Measurements from ENCODE around the gene NEK6.

NEK6 gene

DNA sequence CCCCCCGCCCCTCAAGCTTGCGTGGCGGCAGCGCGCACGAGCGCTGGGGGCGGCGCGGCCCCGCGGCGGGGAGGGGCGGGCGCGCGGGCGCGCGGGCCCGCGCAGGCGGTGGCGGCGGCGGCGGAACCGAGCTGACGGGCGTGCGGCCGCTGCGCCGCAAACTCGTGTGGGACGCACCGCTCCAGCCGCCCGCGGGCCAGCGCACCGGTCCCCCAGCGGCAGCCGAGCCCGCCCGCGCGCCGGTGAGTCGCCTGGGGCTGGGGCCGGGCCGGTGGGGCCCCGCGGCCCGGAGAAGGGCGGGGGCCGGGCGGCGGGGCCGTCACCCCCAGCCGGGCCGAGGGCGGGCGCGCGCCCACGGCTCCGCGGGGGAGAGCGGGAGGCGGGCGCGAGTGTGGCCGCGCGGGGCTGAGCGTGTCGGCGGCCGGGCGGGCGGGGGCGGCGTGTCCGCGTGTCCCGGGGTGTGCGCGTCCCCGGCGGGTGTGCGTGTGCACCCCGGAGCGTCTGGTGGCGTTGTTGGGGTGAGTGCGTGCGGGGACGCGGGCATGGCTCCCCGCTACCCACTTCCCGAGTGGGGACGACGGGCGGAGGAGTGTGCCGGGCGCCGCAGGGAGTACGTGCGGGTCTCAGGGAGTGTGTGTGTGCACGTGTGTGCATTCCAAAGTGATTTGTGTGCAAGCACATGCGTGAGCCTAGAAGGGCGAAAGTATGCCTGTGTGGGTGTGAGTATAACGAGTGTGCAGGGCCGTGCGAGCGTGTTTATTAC lies at the start of gene NEK6:
NEK6 (plus strand) TSS at position 106 of the 763 bp plus-strand sequence. CDS start 44,016 bp downstream, outside the sequence.
- in situ Hi-C loops (cut with HindIII; ENCODE audit: low pct_ligation_motif_present, low pct_unique_long_range_greater_than_20kb, low sequenced_read_pairs), result no loop called here
- DNase-seq, result peak; percentile 50

DNA sequence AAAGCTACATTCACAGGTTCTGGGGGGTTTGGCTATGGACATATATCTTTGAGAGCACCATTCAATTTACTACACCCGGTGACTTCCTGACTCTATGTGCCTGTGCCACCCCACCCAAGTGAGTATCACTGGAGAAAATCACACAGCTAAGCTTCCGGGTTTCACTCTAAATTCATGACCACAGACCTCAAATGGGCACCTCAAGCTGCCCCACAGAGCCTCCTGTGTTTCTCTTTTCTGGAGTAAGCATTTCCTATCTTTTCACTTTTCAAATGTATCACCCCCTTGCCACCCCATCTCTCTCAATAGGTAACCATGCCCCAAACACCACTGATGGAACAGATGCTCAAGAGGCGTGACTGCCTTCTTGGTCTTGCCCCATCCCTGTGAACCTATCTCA lies 49.2 kb upstream of the NEK6 start:
- no peak for DNase-seq
- in situ Hi-C loops (cut with HindIII; ENCODE audit: low pct_ligation_motif_present, low pct_unique_long_range_greater_than_20kb, low sequenced_read_pairs), result no loop called here

DNA sequence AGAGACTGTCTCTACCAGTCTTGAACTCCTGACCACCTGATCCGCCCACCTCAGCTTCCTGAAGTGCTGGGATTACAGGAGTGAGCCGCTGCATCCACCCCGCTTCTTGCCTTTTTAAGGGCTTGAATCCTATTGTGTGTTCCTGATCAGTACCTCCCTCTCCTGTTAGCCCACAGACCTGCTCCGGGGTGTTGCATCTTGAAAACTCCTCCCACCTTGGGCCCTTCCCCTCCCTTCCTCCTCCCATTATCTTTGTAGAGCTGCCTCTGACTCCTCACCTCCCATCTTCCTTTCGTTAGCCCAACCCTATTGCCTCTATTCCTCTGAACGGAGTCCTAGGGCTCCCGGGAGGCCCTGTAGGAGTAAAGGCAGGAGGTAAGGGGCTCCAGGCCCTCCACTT lies 48.5 kb upstream of the NEK6 start:
- DNase-seq, result no peak
- in situ Hi-C loops (cut with HindIII; ENCODE audit: low pct_ligation_motif_present, low pct_unique_long_range_greater_than_20kb, low sequenced_read_pairs), result no loop called here

DNA sequence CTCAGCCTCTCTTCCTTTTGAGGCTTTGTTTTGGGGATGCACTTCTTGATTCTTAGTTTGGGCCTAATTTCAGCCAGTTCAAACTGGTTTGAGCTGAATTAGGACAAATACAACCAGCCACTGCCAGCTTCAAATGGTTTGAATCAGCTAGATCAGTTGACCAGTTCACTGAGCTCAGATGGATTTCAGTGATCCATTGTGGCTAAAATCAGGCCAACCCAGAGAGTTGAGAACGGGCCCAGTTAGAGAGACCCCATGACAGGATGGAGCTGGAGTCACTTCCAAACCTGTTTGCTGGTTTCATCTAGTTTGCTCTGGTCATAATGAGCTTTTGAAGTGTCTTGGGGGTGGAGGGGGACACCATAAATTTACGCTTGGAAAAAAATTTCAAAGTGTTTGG lies 48.0 kb upstream of the NEK6 start:
- in situ Hi-C loops (cut with HindIII; ENCODE audit: low pct_ligation_motif_present, low pct_unique_long_range_greater_than_20kb, low sequenced_read_pairs), result no loop called here
- no peak for DNase-seq

DNA sequence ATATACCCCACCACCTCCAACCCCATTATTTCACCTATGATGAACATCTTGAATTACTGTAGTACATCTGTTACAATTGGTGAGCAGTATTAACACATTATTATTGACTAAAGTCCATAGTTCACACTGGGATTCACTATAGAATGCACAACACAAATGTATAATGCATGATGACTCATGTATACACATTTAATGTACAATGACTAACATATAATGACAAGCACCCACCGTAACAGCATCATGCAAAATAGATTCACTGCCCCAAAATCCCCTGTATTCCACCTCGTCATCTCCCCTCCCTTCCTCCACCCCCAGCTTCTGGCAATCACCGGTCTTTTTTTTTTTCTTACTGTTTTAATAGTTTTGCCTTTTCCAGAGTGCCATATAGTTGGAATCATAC lies 47.1 kb upstream of the NEK6 start:
- in situ Hi-C loops (cut with HindIII; ENCODE audit: low pct_ligation_motif_present, low pct_unique_long_range_greater_than_20kb, low sequenced_read_pairs), result no loop called here
- DNase-seq, result no peak

DNA sequence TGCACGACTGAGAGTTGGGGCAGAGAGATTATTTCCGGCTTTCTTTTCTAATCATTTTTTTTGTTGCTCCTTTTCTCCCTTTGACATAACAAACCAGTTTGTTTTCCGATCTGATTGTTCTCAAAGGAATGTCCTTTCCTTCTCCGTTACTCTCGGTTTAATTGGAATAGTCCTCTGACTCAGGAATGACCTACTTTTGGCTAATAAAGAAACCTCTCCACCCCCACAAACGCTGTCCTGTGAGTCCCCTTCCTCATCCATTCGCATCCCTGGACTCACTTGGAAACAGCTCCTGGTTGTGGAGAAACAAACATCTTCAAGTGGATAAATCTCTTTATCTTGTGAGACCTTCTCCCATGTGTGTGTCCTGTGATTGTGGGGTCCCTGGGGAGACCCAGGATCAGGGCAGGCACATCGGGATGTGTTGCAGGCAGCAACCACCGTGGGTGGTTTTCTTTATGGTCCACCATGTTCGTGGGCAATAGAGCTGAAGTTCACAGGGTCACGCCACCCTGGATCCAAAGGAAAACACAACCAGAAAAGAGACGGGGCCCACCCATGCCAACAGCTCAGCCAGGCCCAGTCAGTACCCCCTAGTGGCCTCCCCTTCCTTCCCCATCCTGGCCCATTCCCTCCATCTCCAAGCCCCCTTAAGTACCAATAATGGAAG lies 45.2 kb upstream of the NEK6 start:
- no peak for DNase-seq
- in situ Hi-C loops (cut with HindIII; ENCODE audit: low pct_ligation_motif_present, low pct_unique_long_range_greater_than_20kb, low sequenced_read_pairs), result no loop called here

DNA sequence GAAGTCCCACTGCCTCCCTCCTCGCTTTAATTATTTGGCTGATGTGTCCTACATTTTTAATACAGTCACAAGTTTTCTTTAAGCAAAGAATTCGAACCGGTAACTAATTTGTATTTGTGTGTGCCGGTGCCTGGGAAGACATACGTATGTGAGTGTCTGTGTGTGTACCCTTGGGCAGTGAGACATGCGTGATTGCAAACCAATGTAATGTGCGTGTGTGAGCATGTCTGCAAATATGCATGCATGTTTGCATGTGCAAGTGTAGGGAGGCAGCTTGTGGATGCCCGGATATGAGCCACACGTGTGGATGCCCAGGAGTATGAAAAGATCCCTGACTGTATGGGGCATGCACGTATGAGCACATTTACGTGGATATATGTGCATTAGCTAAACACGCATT lies 44.4 kb upstream of the NEK6 start:
- no peak for DNase-seq

DNA sequence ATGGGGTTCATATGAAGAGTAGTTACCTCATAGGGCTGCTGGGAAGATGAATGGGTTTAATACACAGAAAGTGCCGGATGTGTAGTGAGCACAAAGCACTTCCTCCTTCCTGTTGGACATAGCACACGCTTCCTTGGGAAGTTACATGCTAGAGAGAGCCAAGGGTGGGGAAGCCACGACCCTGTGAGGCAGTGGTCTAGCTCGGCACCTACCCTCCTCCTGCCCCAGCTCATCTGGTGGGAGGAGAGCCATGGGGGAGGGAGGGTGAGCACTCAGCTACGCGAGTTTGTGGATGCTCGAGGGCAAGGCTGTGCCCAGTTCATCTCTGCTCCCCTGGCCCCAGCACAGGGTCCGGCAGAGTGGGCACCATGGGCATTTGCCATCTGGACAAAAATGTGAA lies 43.6 kb upstream of the NEK6 start:
- in situ Hi-C loops (cut with HindIII; ENCODE audit: low pct_ligation_motif_present, low pct_unique_long_range_greater_than_20kb, low sequenced_read_pairs), result no loop called here
- DNase-seq, result no peak

More for the DNA sequence above, 44.4 kb upstream of the NEK6 start:
- in situ Hi-C loops (cut with HindIII; ENCODE audit: low pct_ligation_motif_present, low pct_unique_long_range_greater_than_20kb, low sequenced_read_pairs), result no loop called here

DNA sequence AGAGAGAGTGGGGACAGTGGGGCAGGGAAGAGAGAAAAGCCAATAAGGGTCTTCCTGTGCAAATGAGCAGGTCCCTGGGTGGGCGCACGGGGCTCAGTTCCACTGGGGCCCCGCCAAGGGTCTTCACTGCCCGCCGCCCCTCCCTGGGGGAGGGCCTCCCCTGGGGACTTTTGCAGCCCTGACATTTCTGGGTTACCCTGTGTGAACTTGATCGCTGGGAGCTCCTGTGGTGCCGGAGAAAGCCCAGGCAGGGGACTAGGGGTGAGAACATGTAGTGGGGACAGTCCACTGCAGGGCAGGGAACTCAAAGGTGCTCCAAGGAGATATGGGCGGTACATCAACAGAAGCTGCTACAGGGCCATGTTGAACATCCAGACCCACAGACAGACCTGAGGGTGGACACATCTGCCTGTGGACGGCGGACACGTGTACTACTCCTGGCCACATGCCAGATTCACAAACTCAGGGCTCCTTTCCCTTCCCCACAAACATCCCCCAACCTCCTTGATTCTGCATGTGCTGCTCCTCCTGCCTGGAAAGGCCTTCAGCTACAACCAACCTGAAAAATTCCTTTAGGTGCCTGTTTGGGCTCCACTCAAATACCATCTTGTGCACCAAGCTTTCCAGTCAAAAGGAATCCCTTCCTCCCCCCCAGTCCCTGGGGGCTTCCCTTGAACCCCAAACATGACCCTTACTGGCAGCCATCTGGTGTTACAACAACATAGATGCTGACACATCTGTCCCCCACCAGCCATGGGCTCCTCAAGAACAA lies 43.0 kb upstream of the NEK6 start:
- DNase-seq, result no peak
- in situ Hi-C loops (cut with HindIII; ENCODE audit: low pct_ligation_motif_present, low pct_unique_long_range_greater_than_20kb, low sequenced_read_pairs), result no loop called here

DNA sequence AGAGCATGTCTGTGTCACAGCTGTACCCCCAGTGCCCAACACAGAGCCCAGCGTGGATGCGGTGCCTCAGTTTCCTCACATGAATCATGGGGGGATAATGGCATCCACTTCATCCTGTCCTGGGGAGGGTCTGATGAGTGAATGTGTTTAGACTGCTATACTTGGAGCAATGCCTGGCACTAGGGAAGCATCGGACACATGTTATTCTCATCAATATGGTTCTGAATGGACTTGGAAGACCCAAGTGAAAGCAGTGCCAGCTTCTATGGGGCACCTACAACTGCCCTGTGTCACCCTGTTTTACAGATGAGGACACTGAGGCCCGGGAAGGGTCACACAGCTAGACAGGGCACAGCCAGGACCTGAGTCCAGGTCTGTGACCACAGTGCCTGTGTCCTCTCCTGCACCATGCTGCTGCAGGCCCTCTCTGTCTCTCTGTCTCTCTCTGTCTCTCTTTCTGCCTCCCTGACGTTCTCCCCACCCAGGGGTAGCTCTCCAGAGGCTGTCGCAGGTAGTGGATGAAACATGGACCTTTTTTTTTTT lies 42.3 kb upstream of the NEK6 start:
- no peak for DNase-seq
- in situ Hi-C loops (cut with HindIII; ENCODE audit: low pct_ligation_motif_present, low pct_unique_long_range_greater_than_20kb, low sequenced_read_pairs), result no loop called here

DNA sequence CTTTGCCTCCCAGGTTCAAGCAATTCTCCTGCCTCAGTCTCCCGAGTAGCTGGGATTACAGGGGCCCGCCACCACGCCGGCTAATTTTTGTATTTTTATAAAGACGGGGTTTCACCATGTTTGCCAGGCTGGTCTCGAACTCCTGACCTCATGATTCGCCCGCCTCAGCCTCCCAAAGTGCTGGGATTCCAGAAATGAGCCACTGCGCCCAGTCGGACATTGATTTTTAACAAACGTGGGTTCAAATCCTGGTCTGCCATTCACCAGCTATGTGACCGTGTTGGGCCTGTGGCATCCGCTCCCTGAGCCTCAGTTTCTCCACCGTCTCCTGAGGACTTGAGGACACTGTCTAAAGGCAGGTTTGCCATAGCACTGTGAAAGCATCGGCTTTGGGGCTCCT lies 41.8 kb upstream of the NEK6 start:
- in situ Hi-C loops (cut with HindIII; ENCODE audit: low pct_ligation_motif_present, low pct_unique_long_range_greater_than_20kb, low sequenced_read_pairs), result no loop called here
- DNase-seq, result no peak

DNA sequence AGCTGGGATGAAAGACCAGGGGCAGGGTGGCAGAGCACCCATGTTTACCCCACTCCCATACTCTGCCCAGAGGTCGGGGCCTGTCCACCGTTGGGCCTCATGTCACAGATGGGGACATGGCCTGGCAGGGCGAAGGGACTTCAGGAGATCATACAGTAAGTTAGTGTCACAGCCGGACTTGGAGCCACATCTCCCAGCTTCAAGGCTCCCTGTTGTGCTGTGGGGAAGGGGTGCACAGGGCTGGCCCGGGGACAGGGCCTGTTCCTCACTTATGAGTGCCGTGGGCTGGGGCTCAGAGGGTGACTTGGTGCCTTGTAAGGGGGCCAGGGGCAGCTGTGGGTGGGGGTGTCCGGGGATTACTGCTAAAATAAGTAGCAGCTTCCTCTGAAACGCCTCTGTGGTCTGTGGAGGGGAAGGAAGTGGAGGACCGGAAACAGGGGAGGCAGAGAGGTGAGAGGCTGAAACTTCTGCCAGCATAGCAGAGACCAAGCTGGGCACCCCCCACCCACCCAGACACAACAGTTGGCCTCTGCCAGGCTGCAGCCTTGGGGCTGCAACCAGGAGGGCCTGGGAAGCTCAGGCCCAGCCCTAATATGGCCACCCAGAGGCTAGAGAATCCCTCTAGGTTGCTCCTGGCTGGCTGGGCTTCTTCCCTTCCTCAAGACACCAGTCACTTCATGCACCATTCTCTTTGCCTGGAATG lies 41.1 kb upstream of the NEK6 start:
- in situ Hi-C loops (cut with HindIII; ENCODE audit: low pct_ligation_motif_present, low pct_unique_long_range_greater_than_20kb, low sequenced_read_pairs), result no loop called here
- DNase-seq, result no peak

DNA sequence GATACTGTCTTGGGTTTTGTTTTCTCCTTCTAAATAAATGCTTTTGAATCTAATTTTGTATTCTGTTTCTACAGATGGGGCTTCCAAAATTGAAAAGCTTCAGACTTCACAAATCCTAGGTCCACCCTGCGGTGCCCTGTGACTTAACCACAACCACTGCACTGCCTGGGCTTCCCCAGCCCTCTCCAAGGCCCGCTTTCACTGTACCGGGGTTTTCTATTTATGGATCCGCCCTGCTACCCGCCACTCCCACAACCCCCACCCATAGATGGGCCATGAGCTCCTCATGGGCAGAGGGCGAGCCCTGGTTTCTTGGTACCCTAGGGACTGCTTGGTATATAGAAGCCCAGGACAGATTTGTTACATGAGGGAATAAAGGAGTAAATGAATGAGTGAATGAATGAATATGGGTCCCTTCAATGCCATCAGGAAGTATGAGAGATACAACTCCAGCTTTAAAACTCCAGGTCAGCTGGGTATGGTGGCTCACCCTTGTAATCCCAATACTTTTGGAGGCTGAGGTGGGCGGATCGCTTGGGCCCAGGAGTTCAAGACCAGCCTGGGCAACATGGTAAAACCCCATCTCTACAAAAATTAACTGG lies 39.8 kb upstream of the NEK6 start:
- in situ Hi-C loops (cut with HindIII; ENCODE audit: low pct_ligation_motif_present, low pct_unique_long_range_greater_than_20kb, low sequenced_read_pairs), result no loop called here
- DNase-seq, result no peak

DNA sequence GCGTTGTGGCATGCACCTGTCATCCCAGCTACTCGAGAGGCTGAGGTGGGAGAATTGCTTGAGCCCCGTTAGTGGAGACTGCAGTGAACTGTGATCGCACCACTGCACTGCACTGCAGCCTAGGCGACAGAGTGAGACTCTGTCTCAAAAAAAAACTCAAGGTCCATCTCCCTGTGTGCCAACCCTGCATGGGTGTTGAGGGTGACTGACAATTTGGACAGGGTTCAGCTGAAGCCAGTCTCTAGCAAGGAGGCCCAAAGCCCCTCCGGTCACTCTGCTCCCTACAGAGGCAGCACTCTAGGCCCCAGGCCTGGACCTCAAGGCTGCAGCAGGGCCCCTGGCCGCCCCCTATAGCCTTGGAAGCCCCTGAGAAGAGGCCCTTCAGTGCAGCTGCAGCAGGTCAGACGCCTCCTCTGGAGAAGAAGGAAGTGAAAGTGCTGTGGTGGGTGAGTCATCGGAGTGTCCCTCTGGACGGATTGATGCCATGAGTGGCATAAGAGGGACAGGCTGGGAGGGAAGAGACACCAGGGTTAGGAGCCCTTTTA lies 39.2 kb upstream of the NEK6 start:
- DNase-seq, result peak; percentile 57
- in situ Hi-C loops (cut with HindIII; ENCODE audit: low pct_ligation_motif_present, low pct_unique_long_range_greater_than_20kb, low sequenced_read_pairs), result no loop called here

DNA sequence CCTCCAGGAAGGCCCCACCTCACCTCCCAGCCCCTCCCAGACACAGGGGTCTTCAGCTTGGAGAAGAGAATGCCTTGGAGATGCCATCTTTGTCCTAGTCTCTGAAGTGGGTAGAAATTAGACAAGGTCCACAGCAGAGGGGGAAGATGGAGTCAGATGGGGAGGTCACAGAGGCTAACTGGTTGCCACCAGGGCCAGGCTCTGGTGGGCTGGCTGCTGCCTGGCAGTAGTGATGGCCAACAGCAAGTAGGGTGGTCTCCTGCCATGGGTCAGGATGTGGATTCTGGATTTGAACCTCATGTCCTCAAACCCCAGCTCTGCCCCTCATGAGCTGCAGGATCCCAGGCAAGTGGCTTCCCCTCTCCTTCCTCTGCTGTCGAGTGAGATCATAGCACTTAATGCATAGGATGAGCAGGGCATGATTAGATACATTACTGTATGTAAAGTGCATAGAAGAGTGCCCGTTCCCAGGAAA lies 38.7 kb upstream of the NEK6 start:
- DNase-seq, result no peak
- in situ Hi-C loops (cut with HindIII; ENCODE audit: low pct_ligation_motif_present, low pct_unique_long_range_greater_than_20kb, low sequenced_read_pairs), result no loop called here

DNA sequence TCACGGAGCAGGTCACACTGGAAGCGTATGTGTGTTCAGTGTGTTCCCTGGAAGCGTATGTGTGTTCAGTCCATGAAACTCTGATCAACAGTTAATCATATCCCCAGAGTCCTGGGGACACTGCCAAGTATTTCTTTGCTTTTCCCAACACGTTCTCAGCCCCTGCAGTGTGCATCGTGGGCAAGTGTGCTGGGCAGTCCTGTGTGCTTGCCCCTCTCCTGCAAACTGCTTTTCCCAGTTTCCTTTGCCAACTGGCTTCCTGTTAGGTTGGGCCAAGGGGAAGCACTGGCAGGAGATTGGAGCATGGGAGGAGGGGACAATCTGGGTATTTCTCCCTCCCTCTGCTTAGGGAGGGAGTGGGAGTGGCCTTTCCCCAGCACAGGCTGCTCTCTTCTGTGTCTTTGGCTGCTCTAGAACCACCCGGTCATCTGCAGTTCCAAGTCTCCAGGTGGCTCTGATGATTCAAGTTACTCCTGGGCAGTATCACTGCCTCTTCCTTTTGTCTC lies 36.8 kb upstream of the NEK6 start:
- in situ Hi-C loops (cut with HindIII; ENCODE audit: low pct_ligation_motif_present, low pct_unique_long_range_greater_than_20kb, low sequenced_read_pairs), result no loop called here
- DNase-seq, result peak; percentile 30

DNA sequence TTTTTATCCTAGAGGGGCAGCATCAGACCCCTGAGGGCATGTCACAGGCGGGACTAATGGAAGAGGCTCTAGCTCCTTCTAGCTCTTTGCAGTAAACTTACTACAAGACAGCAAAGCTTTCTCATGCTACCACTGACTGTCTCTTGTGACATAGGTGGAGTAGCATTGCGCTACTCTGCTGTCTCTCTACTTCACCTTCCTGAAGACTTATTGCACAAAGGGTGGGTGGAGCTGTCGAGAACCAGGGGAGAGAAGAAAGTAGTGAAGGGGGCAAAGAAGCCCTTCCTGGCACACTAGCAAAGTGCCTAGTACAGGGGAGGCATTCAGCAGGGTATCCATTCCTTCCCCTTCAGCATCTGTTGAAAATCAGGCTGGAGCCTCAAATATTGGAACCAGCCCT lies 36.1 kb upstream of the NEK6 start:
- in situ Hi-C loops (cut with HindIII; ENCODE audit: low pct_ligation_motif_present, low pct_unique_long_range_greater_than_20kb, low sequenced_read_pairs), result no loop called here
- no peak for DNase-seq

DNA sequence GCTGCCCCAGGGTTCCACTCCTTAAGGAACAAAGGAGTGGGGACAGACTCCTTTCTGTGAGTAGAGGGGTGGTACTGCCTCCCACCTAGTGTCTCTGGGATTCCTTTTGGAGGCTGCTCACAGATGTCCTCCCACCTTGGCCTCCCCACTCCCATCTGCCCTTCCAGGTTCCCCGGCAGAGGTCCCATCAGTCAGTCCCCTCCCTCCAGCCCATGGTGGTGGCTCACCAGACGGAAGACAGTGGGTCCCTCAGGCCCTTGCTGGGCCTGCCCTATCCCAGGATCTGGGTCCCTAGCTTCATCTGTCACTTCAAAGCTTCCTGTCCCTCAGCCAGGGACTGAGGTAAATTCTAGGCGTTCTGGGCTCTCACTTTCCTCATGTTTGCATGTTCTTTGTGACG lies 35.6 kb upstream of the NEK6 start:
- no peak for DNase-seq
- in situ Hi-C loops (cut with HindIII; ENCODE audit: low pct_ligation_motif_present, low pct_unique_long_range_greater_than_20kb, low sequenced_read_pairs), result no loop called here

Measured in ACHN (cell line).